Heart left ventricle (tissue), 13 donors: ENCODE results near the gene EPO.

Experiments
- CTCF ChIP-seq, 12 donors: fragments of 200-600 bp; sonication (generic) in 4 of 12; IDR thresholded peaks; one replicate each; pipeline versions ENCODE4 v1.5.0 to v1.8.0; 2018 to 2022; ENCODE audit warnings: antibody characterized with exemption in 12 of 12, mild to moderate bottlenecking in 5 of 12
- POLR2A ChIP-seq, 2 donors: fragments of 450-650 bp; IDR thresholded peaks; one replicate each; pipeline ENCODE4 v1.6.1; 2017; ENCODE audit warnings: antibody characterized with exemption in 2 of 2, mild to moderate bottlenecking in 2 of 2, moderate library complexity in 2 of 2
- donor health status: ischemic (EF 13 %, LVEDD 7.1; RV severe dilation, severe dysfunction).
- donor health status: DM: no; HTN: yes; CAD: no.
- donor health status: DM: no; HTN: no; CAD: no.
- donor health status: ischemic (EF 25% LVEDD 6.9; RV normal size, moderate dysfunction).
- donor health status: ischemic (EF 25% LVEDD 5.7; RV mildly dilated, moderate dysfunction).
- donor health status: ischemic (EF 35%, LVEDD 5.7; RV mildly dilated, moderate dysfunction).
- donor health status: nonischemic (EF 11% LVEDD 7.7; RV severe dilation, severe dysfunction).
- donor health status: DM: yes; HTN: yes; CAD: no.
- donor health status: PGD.
- donor health status: ischemic (EF 29% LVEDD 5.4; RV normal size, mild dysfunction).
- donor health status: nonischemic (EF 23%, LVEDD 6.1; RV moderate dilation, normal function).

GRCh38 chr7:100684534-100685042, 35.7 kb upstream of the EPO start:
- TF ChIP-seq CTCF (IDR thresholded peaks at IDR 0.05) (no peak), POLR2A (IDR thresholded peaks at IDR 0.05) (no peak)
